NCI-H460 (cell line): Measurements from ENCODE around the gene DCBLD1. TPM values are rescaled to one million over a fixed set of nuclear protein-coding genes. Genes with fewer than 3 reads are reported as not detected.
"Not testable (repeated sequence)": the region's sequence is repeated elsewhere in the genome, so short reads cannot be mapped to it uniquely, and the experiment has no call there.

Experiments used
- DNase-seq: peaks from one replicate; pipeline ENCODE4 v3.0.0-alpha.2; 2016; ENCODE audit warnings: low read depth; ENCODE audit errors: extremely low read depth
- total RNA-seq: library from RNA; depleted of rRNA; stranded (reverse); fragments of >200 nt; shearing (Covaris generic); gene quantifications from 2 replicates; pipeline ENCODE4 v1.2.3, GENCODE V29; 2014

Gene DCBLD1
- total RNA-seq, 1 experiment from 2014 or later, result 5.6 TPM

- DNase-seq, result no peak
Observed at GRCh38 chr6:117496383-117496990, 14.0 kb downstream of the DCBLD1 start.

- no peak for DNase-seq
Observed at GRCh38 chr6:117497237-117497636, 14.8 kb downstream of the DCBLD1 start.

GRCh38 chr6:117498159-117498558 is 15.7 kb downstream of the DCBLD1 start:
- DNase-seq, result no peak

- DNase-seq, result no peak
Observed at GRCh38 chr6:117501722-117502121, 19.2 kb downstream of the DCBLD1 start.

- DNase-seq, result no peak
Observed at GRCh38 chr6:117502580-117502979, 20.1 kb downstream of the DCBLD1 start.

GRCh38 chr6:117503211-117503610 is 20.7 kb downstream of the DCBLD1 start:
- no peak for DNase-seq

- no peak for DNase-seq
Observed at GRCh38 chr6:117504478-117505144, 22.1 kb downstream of the DCBLD1 start.

- no peak for DNase-seq
Observed at GRCh38 chr6:117505311-117505710, 22.8 kb downstream of the DCBLD1 start.

GRCh38 chr6:117506180-117506835 is 23.8 kb downstream of the DCBLD1 start:
- no peak for DNase-seq

GRCh38 chr6:117506907-117507306 is 24.4 kb downstream of the DCBLD1 start:
- DNase-seq, result no peak

- DNase-seq, result no peak
Observed at GRCh38 chr6:117508450-117508971, 26.0 kb downstream of the DCBLD1 start.

GRCh38 chr6:117509021-117509420 is 26.5 kb downstream of the DCBLD1 start:
- DNase-seq, result no peak

GRCh38 chr6:117512056-117512828 is 29.8 kb downstream of the DCBLD1 start:
- DNase-seq, result no peak

- DNase-seq, result no peak
Observed at GRCh38 chr6:117512987-117513573, 30.6 kb downstream of the DCBLD1 start.

- DNase-seq, result no peak
Observed at GRCh38 chr6:117513778-117514365, 31.4 kb downstream of the DCBLD1 start.

GRCh38 chr6:117514655-117515054 is 32.2 kb downstream of the DCBLD1 start:
- no peak for DNase-seq

- DNase-seq, result no peak
Observed at GRCh38 chr6:117515326-117515725, 32.9 kb downstream of the DCBLD1 start.

- DNase-seq, result not testable (repeated sequence)
Observed at GRCh38 chr6:117517995-117518394, 35.5 kb downstream of the DCBLD1 start.

- no peak for DNase-seq
Observed at GRCh38 chr6:117518870-117519269, 36.4 kb downstream of the DCBLD1 start.
